GM23338 (cell line): Measurements from ENCODE around the gene ADGRB2. TPM values are rescaled to one million over a fixed set of nuclear protein-coding genes. Genes with fewer than 3 reads are reported as not detected.

ENCODE experiments used
- ATAC-seq: fragments of 200-7000 bp; cut with Tn5 transposase; 3 replicates; pipeline ENCODE4 v1.9.1; 2020
- DNase-seq: peaks from one replicate; pipeline ENCODE4 v3.0.0-alpha.2; 2015; ENCODE audit warnings: low spot score
- H2AFZ ChIP-seq: fragments of 200-600 bp; sonication (generic); 2 replicates; pipeline ENCODE4 v1.8.0; 2016; ENCODE audit warnings: antibody characterized with exemption, mild to moderate bottlenecking, moderate library complexity
- H3F3A ChIP-seq: fragments of 200-600 bp; sonication (generic); replicated peaks from 2 replicates; pipeline ENCODE4 v1.8.0; 2017; ENCODE audit warnings: antibody characterized with exemption, mixed run types, low read depth
- H3K27ac ChIP-seq: fragments of 200-600 bp; sonication (generic); 2 replicates; pipeline ENCODE4 v1.6.1; 2016; ENCODE audit warnings: low read depth
- H3K27me3 ChIP-seq: fragments of 200-600 bp; sonication (generic); 2 replicates; pipeline ENCODE4 v1.8.0; 2016; ENCODE audit warnings: mild to moderate bottlenecking, mixed run types, moderate library complexity; ENCODE audit not compliant: insufficient read depth
- H3K36me3 ChIP-seq: fragments of 200-600 bp; sonication (generic); 2 replicates; pipeline ENCODE4 v1.8.0; 2016; ENCODE audit warnings: mild to moderate bottlenecking; ENCODE audit not compliant: insufficient read depth
- H3K4me1 ChIP-seq: fragments of 200-600 bp; sonication (generic); 2 replicates; pipeline ENCODE4 v1.8.0; 2016; ENCODE audit warnings: mild to moderate bottlenecking, moderate library complexity; ENCODE audit not compliant: insufficient read depth
- H3K4me2 ChIP-seq: fragments of 200-600 bp; sonication (generic); 2 replicates; pipeline ENCODE4 v1.7.1; 2017; ENCODE audit warnings: mixed run types
- H3K4me3 ChIP-seq: fragments of 200-600 bp; sonication (generic); 2 replicates; pipeline ENCODE4 v1.6.1; 2016; ENCODE audit warnings: mixed run types
- H3K79me2 ChIP-seq: fragments of 200-600 bp; sonication (generic); replicated peaks from 2 replicates; pipeline ENCODE4 v1.8.0; 2017; ENCODE audit warnings: mild to moderate bottlenecking; ENCODE audit not compliant: insufficient read depth
- H3K9me2 ChIP-seq: fragments of 200-600 bp; sonication (generic); 2 replicates; pipeline ENCODE4 v1.8.0; 2017; ENCODE audit not compliant: insufficient read depth
- H4K20me1 ChIP-seq: fragments of 200-600 bp; sonication (generic); replicated peaks from 2 replicates; pipeline ENCODE4 v1.8.0; 2017; ENCODE audit warnings: mild to moderate bottlenecking; ENCODE audit not compliant: insufficient read depth
- H3K27ac Mint-ChIP-seq: 2 replicates; pipeline ENCODE4 v1.8.0; 2020; ENCODE audit warnings: inconsistent platforms, mild to moderate bottlenecking, moderate library complexity, mixed read lengths
- H3K27me3 Mint-ChIP-seq: 3 replicates; pipeline ENCODE4 v1.8.0; 2022; ENCODE audit warnings: low read depth, mild to moderate bottlenecking, moderate library complexity, mixed read lengths, inconsistent platforms; ENCODE audit not compliant: insufficient read depth, poor library complexity
- H3K36me3 Mint-ChIP-seq: 3 replicates; pipeline ENCODE4 v1.8.0; 2021; ENCODE audit warnings: low read depth, mild to moderate bottlenecking, inconsistent platforms, moderate library complexity, mixed read lengths
- H3K4me1 Mint-ChIP-seq: 3 replicates; pipeline ENCODE4 v1.8.0; 2020; ENCODE audit warnings: mild to moderate bottlenecking, inconsistent platforms, mixed read lengths
- H3K4me3 Mint-ChIP-seq: 3 replicates; pipeline ENCODE4 v1.8.0; 2021; ENCODE audit warnings: moderate library complexity, mild to moderate bottlenecking, inconsistent platforms, mixed read lengths
- H3K9me3 Mint-ChIP-seq: 3 replicates; pipeline ENCODE4 v1.8.0; 2020; ENCODE audit warnings: moderate library complexity, mild to moderate bottlenecking, inconsistent platforms, mixed read lengths
- CTCF ChIP-seq, 2 experiments: fragments of 200-600 bp in 1 of 2; sonication (generic) in 1 of 2; conservative IDR thresholded peaks; 2 replicates each; pipeline versions ENCODE4 v1.5.1 to v1.6.1; 2016 to 2017; ENCODE audit warnings: antibody characterized with exemption in 2 of 2, low read depth in 2 of 2, mild to moderate bottlenecking in 2 of 2, moderate library complexity in 1 of 2
- ZNF114 ChIP-seq: fragments of 250-450 bp; sonication (Bioruptor Pico); IDR thresholded peaks from 2 replicates; pipeline ENCODE4 v1.5.0; 2020; ENCODE audit warnings: mild to moderate bottlenecking, moderate library complexity
- ZNF331 ChIP-seq: fragments of 250-450 bp; sonication (Bioruptor Pico); IDR thresholded peaks from 2 replicates; pipeline ENCODE4 v1.5.0; 2020; ENCODE audit warnings: low read depth, mild to moderate bottlenecking, moderate library complexity
- polyA plus RNA-seq: library from polyadenylated mRNA; unstranded; fragments of >200 nt; fragmentation: Nextera tagmentation; extraction: Ambion mirVana; gene quantifications from 2 replicates; pipeline ENCODE4 v1.2.1, GENCODE V29; 2016
- total RNA-seq: library from RNA; depleted of rRNA; stranded (reverse); fragments of >200 nt; shearing (Covaris generic); gene quantifications from 2 replicates; pipeline ENCODE4 v1.2.3, GENCODE V29; 2014

ADGRB2 gene
- total and polyA plus RNA-seq, 2 experiments from 2014 or later = 8.0 to 27.8 TPM

- Histone ChIP-seq H3K4me1 (peaks cover 21% of the 10 kb centered on the region), H3K9me2 (no peaks in the 10 kb centered on the region), H3K4me2 (peak overlapping the region; percentile 92), H2AFZ (peak overlapping the region; percentile 98), H4K20me1 (no peaks in the 10 kb centered on the region), H3K27ac (peak overlapping the region; percentile 73), H3K27me3 (no peaks in the 10 kb centered on the region), H3K79me2 (no peaks in the 10 kb centered on the region), H3F3A (peaks cover 12% of the 10 kb centered on the region; the same call in 1 of the 2 replicates), H3K36me3 (no peaks in the 10 kb centered on the region), H3K4me3 (peak overlapping the region; percentile 77)
- Mint-ChIP-seq H3K36me3 (no peaks in the 10 kb centered on the region), H3K27ac (peak overlapping the region; percentile 87), H3K9me3 (no peaks in the 10 kb centered on the region), H3K27me3 (peaks cover 31% of the 10 kb centered on the region), H3K4me3 (peak overlapping the region; percentile 73), H3K4me1 (peaks cover 47% of the 10 kb centered on the region)
- TF ChIP-seq ZNF331 (CRISPR knock-in tag) = no peak
- peak in 1 of 2 experiments; percentile 51; a peak in 2 of 4 replicates for TF ChIP-seq CTCF (conservative IDR thresholded peaks at IDR 0.05; ENCODE audit: low read depth in 2 of 2)
- DNase-seq = peak; percentile 88
- peak; percentile 54 for ATAC-seq
These were observed 58.9 kb downstream of the ADGRB2 start for GRCh38 chr1:31705080-31705866.

- Mint-ChIP-seq H3K27ac (peak overlapping the region; percentile 87), H3K36me3 (no peaks in the 10 kb centered on the region), H3K9me3 (no peaks in the 10 kb centered on the region), H3K4me3 (peak overlapping the region; percentile 73), H3K27me3 (peaks cover 34% of the 10 kb centered on the region), H3K4me1 (peaks cover 47% of the 10 kb centered on the region)
- Histone ChIP-seq H3K4me1 (peaks cover 21% of the 10 kb centered on the region), H3K4me2 (peak overlapping the region; percentile 92), H3K27me3 (no peaks in the 10 kb centered on the region), H2AFZ (peak overlapping the region; percentile 98), H3K36me3 (no peaks in the 10 kb centered on the region), H3K9me2 (no peaks in the 10 kb centered on the region), H4K20me1 (no peaks in the 10 kb centered on the region), H3K79me2 (no peaks in the 10 kb centered on the region), H3K27ac (peak overlapping the region; percentile 73), H3K4me3 (peak overlapping the region; percentile 77), H3F3A (peaks cover 12% of the 10 kb centered on the region; the same call in 1 of the 2 replicates)
- ATAC-seq (peak; percentile 17), DNase-seq (peak; percentile 30)
- TF ChIP-seq CTCF (conservative IDR thresholded peaks at IDR 0.05; ENCODE audit: low read depth in 2 of 2) (no peak), ZNF114 (no peak)
These were observed 59.7 kb downstream of the ADGRB2 start for GRCh38 chr1:31704271-31705079.
